Urinary bladder (tissue), 4 donors: Measurements from ENCODE around the gene SESN1. TPM values are rescaled to one million over a fixed set of nuclear protein-coding genes. Genes with fewer than 3 reads are reported as not detected.

Experiments used
- DNase-seq: peaks from one replicate; pipeline ENCODE4 v3.0.0-alpha.2; 2015; ENCODE audit errors: extremely low spot score
- H3K27ac ChIP-seq: one replicate; pipeline ENCODE4 v1.5.1; 2013; ENCODE audit warnings: low read depth, mild to moderate bottlenecking, moderate library complexity
- H3K36me3 ChIP-seq: one replicate; pipeline ENCODE4 v1.6.1; 2013; ENCODE audit warnings: mild to moderate bottlenecking, moderate library complexity; ENCODE audit not compliant: insufficient read depth
- H3K4me1 ChIP-seq: one replicate; pipeline ENCODE4 v1.6.1; 2013; ENCODE audit warnings: mild to moderate bottlenecking, moderate library complexity; ENCODE audit not compliant: insufficient read depth
- H3K4me3 ChIP-seq: one replicate; pipeline ENCODE4 v1.5.1; 2013; ENCODE audit warnings: low read depth, low read length
- WGBS: extraction: QIAGEN DNeasy Blood & Tissue Kit; methylation state at CpG from one replicate; pipeline ENCODE4 v1.1.7; 2013; 5-methylcytosine and 5-hydroxymethylcytosine counted together
- polyA plus RNA-seq: library from polyadenylated mRNA; stranded (reverse); fragments of 200-250 nt; gene quantifications from one replicate; pipeline ENCODE4 v1.2.3, GENCODE V29; 2013
- total RNA-seq: library from RNA; depleted of rRNA; stranded (reverse); fragments of >200 nt; gene quantifications from one replicate; pipeline ENCODE4 v1.2.3, GENCODE V29; 2014
- donor health status: healthy with polysubstance abuse.
- donor health status: healthy.

The SESN1 gene
- total and polyA plus RNA-seq, 2 donors = 33.4 to 67.2 TPM

- Histone ChIP-seq H3K4me3 (no peak overlapping the region), H3K4me1 (no peaks in the 10 kb centered on the region), H3K36me3 (no peaks in the 10 kb centered on the region), H3K27ac (no peak overlapping the region)
- no peak for DNase-seq
- 89% methylated on average over 10 of the region's 10 CpGs for WGBS
These were observed 135.5 kb downstream of the SESN1 start for GRCh38 chr6:108958900-108959770.

- no peaks in the 10 kb centered on the region for H3K36me3 ChIP-seq
- no peaks in the 10 kb centered on the region for H3K4me1 ChIP-seq
- H3K4me3 ChIP-seq = no peak overlapping the region
- WGBS = 75% methylated on average over 4 of the region's 4 CpGs
- DNase-seq = no peak
- no peak overlapping the region for H3K27ac ChIP-seq
These were observed 137.4 kb downstream of the SESN1 start for GRCh38 chr6:108957221-108957620.

GRCh38 chr6:108955329-108955949 lies 139.2 kb downstream of the SESN1 start:
- H3K27ac ChIP-seq = no peak overlapping the region
- WGBS = 82% methylated on average over 15 of the region's 15 CpGs
- H3K4me3 ChIP-seq = no peak overlapping the region
- H3K36me3 ChIP-seq = no peaks in the 10 kb centered on the region
- peaks cover 1% of the 10 kb centered on the region for H3K4me1 ChIP-seq
- no peak for DNase-seq

GRCh38 chr6:108953681-108954080 lies 141.0 kb downstream of the SESN1 start:
- H3K36me3 ChIP-seq = no peaks in the 10 kb centered on the region
- H3K4me3 ChIP-seq = no peak overlapping the region
- H3K27ac ChIP-seq = no peak overlapping the region

GRCh38 chr6:108952776-108953486 lies 141.7 kb downstream of the SESN1 start:
- WGBS = 39% methylated on average over 27 of the region's 27 CpGs
- H3K4me3 ChIP-seq = no peak overlapping the region
- DNase-seq = no peak
- H3K4me1 ChIP-seq = peaks cover 1% of the 10 kb centered on the region
- no peaks in the 10 kb centered on the region for H3K36me3 ChIP-seq
- no peak overlapping the region for H3K27ac ChIP-seq

More at GRCh38 chr6:108953681-108954080, 141.0 kb downstream of the SESN1 start:
- peaks cover 1% of the 10 kb centered on the region for H3K4me1 ChIP-seq
- DNase-seq = no peak

- 75% methylated on average over 16 of the region's 16 CpGs for WGBS
These were observed 143.2 kb downstream of the SESN1 start for GRCh38 chr6:108951351-108951953.

GRCh38 chr6:108948181-108948661 lies 146.4 kb downstream of the SESN1 start:
- Histone ChIP-seq H3K4me3 (no peak overlapping the region), H3K4me1 (peaks cover 3% of the 10 kb centered on the region), H3K36me3 (no peaks in the 10 kb centered on the region), H3K27ac (peak overlapping the region; percentile 42)
- DNase-seq = no peak
- WGBS = 47% methylated on average over 7 of the region's 7 CpGs

More at GRCh38 chr6:108951351-108951953, 143.2 kb downstream of the SESN1 start:
- H3K27ac ChIP-seq = no peak overlapping the region
- H3K4me1 ChIP-seq = peaks cover 1% of the 10 kb centered on the region
- DNase-seq = no peak
- no peak overlapping the region for H3K4me3 ChIP-seq
- no peaks in the 10 kb centered on the region for H3K36me3 ChIP-seq

GRCh38 chr6:108947114-108947854 lies 147.4 kb downstream of the SESN1 start:
- peaks cover 3% of the 10 kb centered on the region for H3K4me1 ChIP-seq
- H3K27ac ChIP-seq = peak overlapping the region; percentile 93
- WGBS = 32% methylated on average over 5 of the region's 5 CpGs
- H3K4me3 ChIP-seq = no peak overlapping the region
- peak; percentile 72 for DNase-seq
- H3K36me3 ChIP-seq = no peaks in the 10 kb centered on the region

- 24% methylated on average over 3 of the region's 3 CpGs for WGBS
- Histone ChIP-seq H3K27ac (peak overlapping the region; percentile 93), H3K4me3 (no peak overlapping the region), H3K4me1 (peaks cover 1% of the 10 kb centered on the region), H3K36me3 (no peaks in the 10 kb centered on the region)
- no peak for DNase-seq
These were observed 148.0 kb downstream of the SESN1 start for GRCh38 chr6:108946695-108947094.

- H3K4me1 ChIP-seq = peaks cover 1% of the 10 kb centered on the region
- peak overlapping the region; percentile 92 for H3K27ac ChIP-seq
- H3K4me3 ChIP-seq = no peak overlapping the region
- 14% methylated on average over 10 of the region's 10 CpGs for WGBS
- H3K36me3 ChIP-seq = no peaks in the 10 kb centered on the region
- DNase-seq = no peak
These were observed 148.9 kb downstream of the SESN1 start for GRCh38 chr6:108945681-108946159.

- Histone ChIP-seq H3K4me3 (no peak overlapping the region), H3K36me3 (no peaks in the 10 kb centered on the region), H3K27ac (peak overlapping the region; percentile 92), H3K4me1 (peaks cover 1% of the 10 kb centered on the region)
- WGBS = 22% methylated on average over 12 of the region's 12 CpGs
- peak; percentile 79 for DNase-seq
These were observed 149.7 kb downstream of the SESN1 start for GRCh38 chr6:108944707-108945680.

- WGBS = 89% methylated on average over 1 of the region's 1 CpG
These were observed 150.6 kb downstream of the SESN1 start for GRCh38 chr6:108944071-108944470.

More at GRCh38 chr6:108944071-108944470, 150.6 kb downstream of the SESN1 start:
- DNase-seq = no peak
- H3K4me3 ChIP-seq = no peak overlapping the region
- H3K36me3 ChIP-seq = no peaks in the 10 kb centered on the region
- peaks cover 1% of the 10 kb centered on the region for H3K4me1 ChIP-seq
- peak overlapping the region; percentile 48 for H3K27ac ChIP-seq
